RWPE2 (cell line): ENCODE measurements around the gene TELO2.

ENCODE experiments used
- ATAC-seq: fragments of 200-7000 bp; cut with Tn5 transposase; 3 replicates; pipeline ENCODE4 v1.9.1; 2021; ENCODE audit warnings: low read depth
- DNase-seq: peaks from one replicate; pipeline ENCODE4 v3.0.0-alpha.2; 2020; ENCODE audit warnings: low spot score
- H3K27ac ChIP-seq: fragments of 450-650 bp; 2 replicates; pipeline ENCODE4 v1.5.1; 2017; ENCODE audit warnings: mild to moderate bottlenecking; ENCODE audit not compliant: poor library complexity, severe bottlenecking
- H3K27me3 ChIP-seq: fragments of 250-450 bp; sonication (Bioruptor Pico); 2 replicates; pipeline ENCODE4 v1.5.1; 2021; ENCODE audit warnings: mild to moderate bottlenecking, moderate library complexity; ENCODE audit not compliant: insufficient read depth, poor library complexity, severe bottlenecking
- H3K36me3 ChIP-seq: fragments of 250-450 bp; sonication (Bioruptor Pico); 2 replicates; pipeline ENCODE4 v1.5.1; 2020; ENCODE audit warnings: low read depth, mild to moderate bottlenecking, moderate library complexity
- H3K4me1 ChIP-seq: fragments of 250-450 bp; sonication (Bioruptor Pico); 2 replicates; pipeline ENCODE4 v1.5.1; 2021; ENCODE audit warnings: mild to moderate bottlenecking, moderate library complexity; ENCODE audit not compliant: insufficient read depth, poor library complexity, severe bottlenecking
- H3K4me3 ChIP-seq: fragments of 250-450 bp; sonication (Bioruptor Pico); 2 replicates; pipeline ENCODE4 v1.5.1; 2021; ENCODE audit warnings: mild to moderate bottlenecking, moderate library complexity; ENCODE audit not compliant: severe bottlenecking
- H3K9me3 ChIP-seq: fragments of 250-450 bp; sonication (Bioruptor Pico); 2 replicates; pipeline ENCODE4 v1.5.1; 2021; ENCODE audit warnings: mild to moderate bottlenecking, moderate library complexity; ENCODE audit not compliant: severe bottlenecking
- TF ChIP-seq, protein P1 (sequence below): fragments of 450-650 bp; IDR thresholded peaks from one replicate; pipeline ENCODE4 v1.5.1; 2017; ENCODE audit warnings: mild to moderate bottlenecking, moderate library complexity; ENCODE audit not compliant: poor library complexity, severe bottlenecking

The TELO2 gene

DNA sequence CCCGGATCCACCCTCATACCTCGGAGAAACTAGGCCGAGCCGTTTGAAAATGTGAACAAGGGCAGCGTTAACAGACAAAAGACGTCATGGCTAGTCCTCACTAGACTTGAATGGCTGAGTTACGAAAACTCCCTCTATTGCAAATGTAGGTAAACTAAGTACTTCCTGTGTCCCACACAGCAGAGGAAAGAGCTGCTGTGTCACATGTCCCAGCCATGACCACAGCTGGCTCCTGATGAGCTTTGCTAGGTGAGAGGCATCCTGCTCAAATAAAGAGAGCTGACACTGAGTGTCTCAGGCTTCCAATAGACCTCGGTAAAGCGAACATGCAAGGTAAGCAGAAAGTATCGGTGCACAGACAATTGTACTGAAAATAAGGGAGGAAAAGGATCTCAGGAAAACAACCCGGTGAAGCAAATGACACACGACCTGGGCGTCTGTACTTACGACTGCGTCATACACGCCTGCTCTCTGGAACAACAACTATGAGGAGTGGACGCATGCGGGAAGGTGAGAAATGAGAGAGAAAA lies 66.4 kb downstream of the TELO2 start:
- DNase-seq (no peak), ATAC-seq (no peak)
- no peaks in the 10 kb centered on the region for H3K9me3 ChIP-seq
- H3K27me3 ChIP-seq, result no peaks in the 10 kb centered on the region
- TF ChIP-seq, protein P1, sequence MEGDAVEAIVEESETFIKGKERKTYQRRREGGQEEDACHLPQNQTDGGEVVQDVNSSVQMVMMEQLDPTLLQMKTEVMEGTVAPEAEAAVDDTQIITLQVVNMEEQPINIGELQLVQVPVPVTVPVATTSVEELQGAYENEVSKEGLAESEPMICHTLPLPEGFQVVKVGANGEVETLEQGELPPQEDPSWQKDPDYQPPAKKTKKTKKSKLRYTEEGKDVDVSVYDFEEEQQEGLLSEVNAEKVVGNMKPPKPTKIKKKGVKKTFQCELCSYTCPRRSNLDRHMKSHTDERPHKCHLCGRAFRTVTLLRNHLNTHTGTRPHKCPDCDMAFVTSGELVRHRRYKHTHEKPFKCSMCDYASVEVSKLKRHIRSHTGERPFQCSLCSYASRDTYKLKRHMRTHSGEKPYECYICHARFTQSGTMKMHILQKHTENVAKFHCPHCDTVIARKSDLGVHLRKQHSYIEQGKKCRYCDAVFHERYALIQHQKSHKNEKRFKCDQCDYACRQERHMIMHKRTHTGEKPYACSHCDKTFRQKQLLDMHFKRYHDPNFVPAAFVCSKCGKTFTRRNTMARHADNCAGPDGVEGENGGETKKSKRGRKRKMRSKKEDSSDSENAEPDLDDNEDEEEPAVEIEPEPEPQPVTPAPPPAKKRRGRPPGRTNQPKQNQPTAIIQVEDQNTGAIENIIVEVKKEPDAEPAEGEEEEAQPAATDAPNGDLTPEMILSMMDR, result no peak
- H3K27ac ChIP-seq, result no peak overlapping the region
- peaks cover 6% of the 10 kb centered on the region; the same call in 1 of the 2 replicates for H3K36me3 ChIP-seq
- no peak overlapping the region for H3K4me3 ChIP-seq
- H3K4me1 ChIP-seq, result no peaks in the 10 kb centered on the region
